NCI-H510A treated with DMSO at 0.1 percent for 48 hours (cell line): ENCODE results near the gene ITGB4.

Experiments used
- DNase-seq: peaks from one replicate; lab custom pipeline; 2025; lab: John Stamatoyannopoulos, UW

Gene ITGB4

GRCh38 chr17:75720656-75721462 is at the start of gene ITGB4:
ITGB4 (plus strand) TSS chr17:75721459; CDS start chr17:75724704, 3,245 bp downstream.
- peak; percentile 42 for DNase-seq

GRCh38 chr17:75672011-75672410 is 49.2 kb upstream of the ITGB4 start:
- DNase-seq, result no peak

- DNase-seq, result no peak
These were observed 47.8 kb upstream of the ITGB4 start for GRCh38 chr17:75673487-75673886.

GRCh38 chr17:75676461-75676860 is 44.8 kb upstream of the ITGB4 start:
- DNase-seq, result no peak

DNA sequence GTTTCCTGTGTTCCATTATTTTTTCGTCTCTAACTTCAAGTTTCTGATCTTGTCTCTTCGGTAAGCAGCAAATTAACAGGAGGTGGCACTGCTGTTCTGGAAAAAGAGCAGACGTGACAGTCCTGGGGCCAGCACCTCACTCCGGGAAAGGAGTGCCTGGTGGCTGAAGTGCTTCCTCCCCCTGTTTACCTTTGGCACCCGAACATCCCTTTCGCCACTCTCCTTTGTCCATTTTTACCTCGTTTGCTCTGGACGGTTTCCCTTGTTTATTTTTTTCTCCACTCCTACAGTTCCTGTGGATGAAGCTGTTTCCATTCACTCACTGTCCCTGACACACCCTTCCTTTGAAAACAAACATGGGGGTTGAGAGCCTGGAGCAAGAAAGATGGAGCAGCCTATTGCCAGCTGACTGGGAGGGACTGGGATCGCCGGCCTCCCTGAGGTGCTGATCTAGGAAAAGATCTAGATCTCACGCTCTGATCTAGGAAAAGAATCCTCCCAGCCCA is 41.5 kb upstream of the ITGB4 start:
- DNase-seq, result no peak

DNA sequence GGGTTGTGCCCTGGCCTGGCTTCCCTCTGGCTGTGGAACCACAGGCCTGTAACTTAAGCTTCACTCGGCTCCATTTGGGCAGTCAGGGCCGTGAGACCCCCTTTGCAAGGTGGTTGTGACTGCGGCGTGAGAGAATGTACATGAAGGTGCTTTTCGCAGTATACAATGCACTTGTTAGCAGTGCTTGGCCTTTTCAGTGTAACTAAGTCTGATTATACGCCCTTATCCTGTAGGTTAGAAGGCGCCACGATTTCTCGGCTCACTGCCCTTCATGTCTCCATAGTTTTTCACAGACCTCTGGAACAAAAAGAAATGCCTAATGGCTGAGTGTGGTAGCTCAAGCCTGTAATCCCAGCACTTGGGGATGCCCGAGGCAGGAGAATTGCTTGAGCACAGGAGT is 40.8 kb upstream of the ITGB4 start:
- no peak for DNase-seq

- no peak for DNase-seq
These were observed 40.0 kb upstream of the ITGB4 start for GRCh38 chr17:75681289-75681688.

DNA sequence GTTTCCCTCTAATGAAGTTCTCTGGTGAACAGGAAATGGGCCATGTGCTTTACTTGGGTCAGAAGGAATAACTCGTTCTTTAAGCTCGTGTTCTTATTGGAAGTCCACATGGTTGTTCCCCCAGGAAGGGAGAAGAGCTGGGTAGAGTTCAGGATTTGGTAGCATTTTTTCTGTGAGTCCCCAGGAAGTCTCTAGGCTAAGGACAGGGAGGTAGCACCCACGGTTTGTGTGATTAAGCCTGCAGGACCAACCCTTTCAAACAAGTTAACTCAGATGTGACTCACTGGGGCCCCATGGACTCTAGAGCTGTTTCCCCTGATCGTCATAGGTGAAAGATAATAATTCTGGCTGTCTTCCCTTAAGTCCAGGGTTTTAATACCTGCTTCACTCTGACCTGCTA is 37.7 kb upstream of the ITGB4 start:
- no peak for DNase-seq

DNA sequence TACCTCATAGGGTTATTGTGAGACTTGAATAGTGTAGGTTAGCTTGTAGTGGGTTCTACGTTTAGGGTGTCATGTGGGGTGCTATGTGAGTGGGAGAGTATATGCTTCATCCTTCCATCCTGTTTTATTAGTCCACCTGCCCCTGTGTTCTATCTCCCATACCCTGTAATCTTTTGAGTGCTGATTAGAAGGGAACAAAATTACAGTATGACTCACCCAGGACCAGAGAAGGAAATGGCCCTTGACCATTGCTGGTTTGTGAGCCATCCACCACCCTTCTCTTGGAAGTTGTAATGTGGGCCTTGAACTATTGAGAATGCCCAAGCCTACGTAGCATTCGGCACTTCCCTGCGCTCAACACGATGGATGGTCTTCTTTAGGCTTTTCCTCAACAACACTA is 37.0 kb upstream of the ITGB4 start:
- no peak for DNase-seq

- DNase-seq, result no peak
These were observed 36.3 kb upstream of the ITGB4 start for GRCh38 chr17:75684924-75685323.

GRCh38 chr17:75685499-75685898 is 35.8 kb upstream of the ITGB4 start:
- DNase-seq, result no peak

GRCh38 chr17:75688209-75688825 is 32.9 kb upstream of the ITGB4 start:
- DNase-seq, result no peak

DNA sequence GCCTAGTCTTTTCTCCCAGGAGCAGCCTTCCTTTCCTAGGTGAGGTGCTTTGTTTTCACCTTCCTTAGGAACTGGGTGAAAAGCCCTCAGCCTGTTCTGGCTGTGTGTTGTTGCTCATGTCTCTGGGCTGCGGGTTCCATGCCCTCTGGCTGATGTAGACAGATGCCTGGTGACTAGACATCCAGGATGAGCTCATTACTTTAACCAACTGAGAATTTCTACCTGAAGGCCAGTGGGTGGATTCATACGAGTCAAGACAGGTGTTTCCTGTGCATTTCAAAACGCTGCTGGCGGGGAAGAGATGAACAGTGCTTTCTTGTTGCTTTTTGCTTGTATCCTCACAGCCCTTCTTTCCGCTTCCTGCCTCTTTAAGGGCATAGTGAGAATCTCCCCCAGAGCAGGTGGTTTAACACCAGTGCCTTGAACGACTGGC is 31.8 kb upstream of the ITGB4 start:
- DNase-seq, result peak; percentile 40

GRCh38 chr17:75691371-75691791 is 29.9 kb upstream of the ITGB4 start:
- DNase-seq, result no peak

DNA sequence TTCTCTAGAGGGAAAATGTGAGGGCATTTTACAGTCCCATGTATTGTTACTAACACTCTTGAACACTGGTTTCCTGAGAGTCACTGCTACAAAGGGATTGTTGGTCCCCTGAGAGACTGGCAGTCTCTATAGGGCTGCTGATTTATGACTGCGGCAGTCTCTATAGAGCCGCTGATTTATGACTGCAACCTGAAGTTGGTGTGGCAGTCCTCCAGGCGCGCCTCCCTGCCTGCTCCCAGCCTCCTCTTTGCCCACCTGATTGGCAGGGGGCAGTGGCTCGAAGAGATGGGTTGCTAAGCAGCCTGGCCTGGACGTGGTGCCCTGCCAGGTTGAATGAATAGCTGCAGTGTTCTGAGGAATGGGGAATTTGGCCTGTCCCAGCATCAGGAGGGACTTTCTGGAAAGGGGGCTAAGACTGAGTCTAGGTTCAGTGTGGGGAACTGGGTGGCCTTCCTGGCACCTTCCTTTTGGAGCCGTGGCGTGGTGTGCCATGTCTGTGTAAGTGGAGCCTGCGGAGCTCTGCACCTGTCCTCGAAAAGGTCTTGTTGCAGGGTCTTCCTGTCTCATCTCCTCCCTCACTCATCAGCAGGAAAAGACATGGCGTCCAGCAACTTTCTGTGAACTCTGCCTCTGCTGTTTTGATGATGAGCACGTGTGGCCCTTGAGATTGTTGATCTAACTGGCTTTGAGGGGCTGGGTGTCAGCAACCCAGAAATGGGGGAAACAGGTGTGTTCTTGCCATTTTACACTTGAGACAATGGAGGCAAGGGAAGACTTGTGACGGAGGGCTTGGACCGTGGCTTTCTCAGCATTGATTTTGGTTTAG is 29.2 kb upstream of the ITGB4 start:
- no peak for DNase-seq

DNA sequence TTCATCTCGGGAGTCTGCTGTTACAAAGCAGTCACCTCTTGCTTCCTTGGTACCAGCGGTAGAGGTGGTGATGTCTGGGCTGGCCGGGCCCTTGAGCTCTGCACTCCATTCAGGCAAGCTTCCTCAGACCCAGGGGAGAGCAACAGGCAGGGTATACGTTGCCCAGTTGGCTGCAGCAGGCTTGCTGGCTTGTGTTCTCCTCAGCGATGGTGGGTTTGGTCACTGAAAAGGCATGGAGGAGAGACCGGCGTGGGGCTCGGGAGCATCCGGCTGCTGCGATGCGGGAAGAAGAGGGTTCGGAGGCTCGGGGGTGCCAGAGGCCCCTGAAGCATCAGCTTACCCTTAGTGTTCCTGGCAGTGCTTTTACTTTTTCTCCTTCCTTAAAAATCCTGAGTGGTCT is 28.3 kb upstream of the ITGB4 start:
- no peak for DNase-seq

- no peak for DNase-seq
These were observed 27.5 kb upstream of the ITGB4 start for GRCh38 chr17:75693500-75694481.

GRCh38 chr17:75694536-75694935 is 26.7 kb upstream of the ITGB4 start:
- no peak for DNase-seq

GRCh38 chr17:75695141-75695829 is 26.0 kb upstream of the ITGB4 start:
- DNase-seq, result no peak

DNA sequence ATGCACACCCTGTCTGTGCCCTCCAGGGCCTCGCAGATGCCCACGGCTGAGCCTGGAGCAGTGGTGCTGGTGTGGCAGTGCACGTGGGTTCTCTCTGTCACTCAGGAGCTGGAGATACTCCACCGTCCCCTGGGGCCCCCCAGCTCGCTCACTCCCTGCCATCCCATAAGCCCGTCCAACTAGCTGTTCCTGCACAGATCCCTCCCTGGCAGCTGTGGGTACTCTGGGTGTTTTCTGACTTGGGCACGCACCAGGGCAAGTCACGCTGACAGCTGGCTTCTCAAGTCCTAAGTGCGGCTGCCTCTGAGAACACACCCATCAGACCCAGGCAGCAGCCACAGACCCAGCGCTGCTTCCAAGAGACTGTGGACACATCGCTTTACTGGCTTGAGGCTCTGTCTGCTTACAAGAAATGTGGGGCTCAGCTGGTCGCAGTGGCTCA is 25.4 kb upstream of the ITGB4 start:
- no peak for DNase-seq
